Gastrocnemius medialis (tissue), 4 donors: ENCODE results near the gene ENTHD1. TPM values are rescaled to one million over a fixed set of nuclear protein-coding genes. Genes with fewer than 3 reads are reported as not detected.
A peak's percentile ranks its signal among the peaks of the same experiment; 100 is the strongest.

Experiments
- ATAC-seq, 2 donors: fragments of 150-250 bp; one replicate each; pipeline ENCODE4 v1.9.1; 2016
- DNase-seq, 2 donors: peaks; one replicate each; pipeline ENCODE4 v3.0.0-alpha.2; 2019
- H3K27ac ChIP-seq, 4 donors: fragments of 200-600 bp; sonication (generic); 1 replicate in 1 of 4; 2 replicates in 3 of 4; pipeline ENCODE4 v1.5.1; 2016 to 2018; ENCODE audit warnings: mild to moderate bottlenecking in 2 of 4, moderate library complexity in 1 of 4
- H3K27me3 ChIP-seq, 3 donors: fragments of 200-600 bp; sonication (generic) in 2 of 3; 1 replicate in 1 of 3; 2 replicates in 2 of 3; pipeline versions ENCODE4 v1.5.1 to v1.6.0; 2016 to 2019; ENCODE audit warnings: mild to moderate bottlenecking in 1 of 3, moderate library complexity in 1 of 3
- H3K36me3 ChIP-seq, 2 donors: fragments of 200-600 bp; sonication (generic) in 1 of 2; one replicate each; pipeline ENCODE4 v1.5.1; 2017 to 2018
- H3K4me1 ChIP-seq, 2 donors: fragments of 200-600 bp; sonication (generic) in 1 of 2; one replicate each; pipeline ENCODE4 v1.5.1; 2016 to 2017; ENCODE audit warnings: mild to moderate bottlenecking in 2 of 2
- H3K4me3 ChIP-seq, 4 donors: fragments of 200-600 bp; sonication (generic) in 3 of 4; 1 replicate in 1 of 4; 2 replicates in 3 of 4; pipeline ENCODE4 v1.5.1; 2016 to 2019; ENCODE audit warnings: mild to moderate bottlenecking in 2 of 4
- H3K9me3 ChIP-seq, 3 donors: fragments of 200-600 bp; sonication (generic) in 2 of 3; 1 replicate in 1 of 3; 2 replicates in 2 of 3; pipeline ENCODE4 v1.5.1; 2016 to 2019
- POLR2A ChIP-seq, 2 donors: fragments of 450-650 bp; IDR thresholded peaks; one replicate each; pipeline ENCODE4 v1.6.1; 2017; ENCODE audit warnings: antibody characterized with exemption in 2 of 2, mild to moderate bottlenecking in 2 of 2, moderate library complexity in 2 of 2
- in situ Hi-C, 4 donors: fragments of 200-750 bp; cut with MboI; loops; one replicate each; pipeline versions ENCODE4 v1.15.0 to v1.8.0; 2017; ENCODE audit warnings: low sequenced_read_pairs in 4 of 4
- intact Hi-C: fragments of 100-400 bp; cut with DNase I; formaldehyde crosslinking; loops from one replicate; pipeline ENCODE4 v1.15.1; 2023; ENCODE audit warnings: low total_unique reads
- total RNA-seq, 4 donors: library from RNA; depleted of rRNA; stranded (reverse); fragments of >200 nt; gene quantifications; one replicate each; pipeline versions ENCODE4 v1.1.0 to v1.2.3, GENCODE V29; 2016
- TF ChIP-seq, protein P1 (sequence below), 5 experiments: fragments of 450-650 bp in 3 of 5; fragments of 200-600 bp in 2 of 5; sonication (generic) in 2 of 5; IDR thresholded peaks in 4 of 5; conservative IDR thresholded peaks in 1 of 5; 1 replicate in 4 of 5; 2 replicates in 1 of 5; pipeline ENCODE4 v1.5.1; 2016 to 2019; ENCODE audit warnings: antibody characterized with exemption in 5 of 5, mild to moderate bottlenecking in 3 of 5, moderate library complexity in 3 of 5

Gene ENTHD1
- total RNA-seq, 4 donors from 2014 or later: not detected

- intact Hi-C loops (no loop called here), in situ Hi-C loops (no loop called here)
- Histone ChIP-seq H3K27ac (no peak overlapping the region), H3K4me1 (no peaks in the 10 kb centered on the region), H3K36me3 (no peaks in the 10 kb centered on the region), H3K4me3 (no peak overlapping the region), H3K9me3 (no peaks in the 10 kb centered on the region), H3K27me3 (peaks cover 0 to 10% (median 6%) of the 10 kb centered on the region in 3 donors)
- TF ChIP-seq, protein P1, sequence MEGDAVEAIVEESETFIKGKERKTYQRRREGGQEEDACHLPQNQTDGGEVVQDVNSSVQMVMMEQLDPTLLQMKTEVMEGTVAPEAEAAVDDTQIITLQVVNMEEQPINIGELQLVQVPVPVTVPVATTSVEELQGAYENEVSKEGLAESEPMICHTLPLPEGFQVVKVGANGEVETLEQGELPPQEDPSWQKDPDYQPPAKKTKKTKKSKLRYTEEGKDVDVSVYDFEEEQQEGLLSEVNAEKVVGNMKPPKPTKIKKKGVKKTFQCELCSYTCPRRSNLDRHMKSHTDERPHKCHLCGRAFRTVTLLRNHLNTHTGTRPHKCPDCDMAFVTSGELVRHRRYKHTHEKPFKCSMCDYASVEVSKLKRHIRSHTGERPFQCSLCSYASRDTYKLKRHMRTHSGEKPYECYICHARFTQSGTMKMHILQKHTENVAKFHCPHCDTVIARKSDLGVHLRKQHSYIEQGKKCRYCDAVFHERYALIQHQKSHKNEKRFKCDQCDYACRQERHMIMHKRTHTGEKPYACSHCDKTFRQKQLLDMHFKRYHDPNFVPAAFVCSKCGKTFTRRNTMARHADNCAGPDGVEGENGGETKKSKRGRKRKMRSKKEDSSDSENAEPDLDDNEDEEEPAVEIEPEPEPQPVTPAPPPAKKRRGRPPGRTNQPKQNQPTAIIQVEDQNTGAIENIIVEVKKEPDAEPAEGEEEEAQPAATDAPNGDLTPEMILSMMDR (IDR thresholded peaks at IDR 0.05 in 4 of 5, conservative IDR thresholded peaks at IDR 0.05 in 1 of 5): no peak
- TF ChIP-seq POLR2A (IDR thresholded peaks at IDR 0.05): no peak
- DNase-seq: no peak
- ATAC-seq: no peak
Observed at GRCh38 chr22:39815932-39816331, 77.6 kb downstream of the ENTHD1 start.

DNA sequence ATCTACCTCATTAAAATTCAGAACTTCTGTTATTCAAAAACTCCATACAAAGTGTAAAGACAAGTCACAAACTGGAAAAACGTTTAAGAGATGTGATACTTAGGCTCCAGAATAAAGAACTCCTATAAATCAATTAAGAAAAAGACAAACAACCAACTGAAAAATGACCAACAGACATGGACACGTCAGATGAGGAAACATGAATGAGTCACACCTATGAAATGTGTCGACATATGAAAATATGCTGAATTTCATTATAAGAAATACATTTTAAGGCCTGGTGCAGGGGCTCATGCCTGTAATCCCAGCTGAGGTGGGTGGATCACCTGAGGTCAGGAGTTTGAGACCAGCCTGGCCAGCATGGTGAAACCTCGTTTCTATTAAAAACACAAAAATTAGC, 78.7 kb downstream of the ENTHD1 start:
- no peaks in the 10 kb centered on the region for H3K36me3 ChIP-seq
- DNase-seq (no peak), ATAC-seq (no peak)
- no peak overlapping the region for H3K27ac ChIP-seq
- H3K4me1 ChIP-seq: no peaks in the 10 kb centered on the region
- intact Hi-C loops: no loop called here
- in situ Hi-C loops: no loop called here
- H3K9me3 ChIP-seq: no peaks in the 10 kb centered on the region
- no peak for TF ChIP-seq POLR2A (IDR thresholded peaks at IDR 0.05)
- TF ChIP-seq, protein P1 (IDR thresholded peaks at IDR 0.05 in 4 of 5, conservative IDR thresholded peaks at IDR 0.05 in 1 of 5): no peak
- no peak overlapping the region for H3K4me3 ChIP-seq
- H3K27me3 ChIP-seq: peaks cover 0 to 16% (median 10%) of the 10 kb centered on the region in 3 donors

DNA sequence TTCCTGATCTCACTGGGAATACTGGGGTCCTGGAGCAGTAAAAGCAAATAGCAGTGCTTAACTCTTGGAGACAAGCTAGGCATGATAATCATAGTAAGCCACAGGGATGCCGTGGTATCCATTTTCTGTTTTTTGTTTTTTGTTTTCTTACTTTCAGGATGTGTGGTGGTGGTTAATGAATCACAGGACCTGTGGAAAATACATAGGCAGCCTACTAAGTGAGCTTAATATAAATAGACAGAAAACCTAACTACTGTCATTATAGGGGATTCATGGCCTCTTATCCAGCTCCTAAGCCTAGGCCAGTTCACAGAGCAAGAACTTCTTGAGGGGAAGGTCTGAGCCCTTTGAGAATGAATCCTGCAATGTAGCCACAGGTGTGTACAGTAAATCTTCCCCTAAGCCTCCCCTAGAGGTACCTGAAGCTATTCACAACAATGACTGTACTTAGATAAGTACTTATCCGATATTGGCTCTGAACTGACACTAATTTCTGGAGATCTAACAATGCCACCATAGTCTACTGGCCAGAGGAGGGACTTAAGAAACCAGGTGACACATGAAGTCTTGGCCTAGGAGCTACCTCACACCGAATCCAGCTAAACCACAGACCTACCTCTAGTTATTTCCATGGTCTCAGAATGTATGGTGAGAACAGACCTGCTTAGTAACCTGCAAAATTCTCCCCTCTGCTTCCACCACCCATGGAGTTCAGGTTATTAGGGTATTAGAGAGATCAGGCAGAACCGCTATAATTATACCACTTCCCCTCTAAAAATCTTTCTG, 83.6 kb downstream of the ENTHD1 start:
- in situ Hi-C loops: no loop called here
- Histone ChIP-seq H3K27ac (no peak overlapping the region), H3K4me3 (no peak overlapping the region), H3K9me3 (no peaks in the 10 kb centered on the region), H3K27me3 (peaks cover 0 to 16% (median 6%) of the 10 kb centered on the region in 3 donors), H3K4me1 (no peaks in the 10 kb centered on the region), H3K36me3 (no peaks in the 10 kb centered on the region)
- ATAC-seq (no peak), DNase-seq (no peak)
- TF ChIP-seq, protein P1 (IDR thresholded peaks at IDR 0.05 in 4 of 5, conservative IDR thresholded peaks at IDR 0.05 in 1 of 5): no peak
- TF ChIP-seq POLR2A (IDR thresholded peaks at IDR 0.05): no peak
- intact Hi-C loops: no loop called here

DNA sequence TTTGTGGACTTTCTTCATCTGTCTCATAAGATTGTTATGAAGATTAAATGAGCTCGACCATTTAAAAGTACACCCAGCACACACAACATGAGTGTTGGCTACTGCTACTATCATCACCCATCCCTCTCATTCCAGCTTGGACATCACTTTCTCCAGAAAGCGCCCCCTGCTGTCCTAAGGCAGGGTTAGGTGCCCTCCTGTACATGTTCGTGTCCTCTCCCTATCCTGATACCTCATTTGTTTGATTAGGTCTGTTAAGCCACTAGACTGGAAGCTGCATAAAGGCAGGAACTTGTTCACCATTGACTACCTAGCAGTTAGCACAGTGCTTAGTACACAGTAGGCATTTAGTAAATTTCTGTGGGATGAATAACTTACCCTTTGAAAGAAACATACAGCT, 85.5 kb downstream of the ENTHD1 start:
- Histone ChIP-seq H3K9me3 (no peaks in the 10 kb centered on the region), H3K27ac (no peak overlapping the region), H3K4me3 (no peak overlapping the region), H3K4me1 (no peaks in the 10 kb centered on the region), H3K27me3 (peaks cover 0 to 16% (median 11%) of the 10 kb centered on the region in 3 donors), H3K36me3 (no peaks in the 10 kb centered on the region)
- in situ Hi-C loops (no loop called here), intact Hi-C loops (no loop called here)
- ATAC-seq (no peak), DNase-seq (no peak)
- TF ChIP-seq, protein P1 (IDR thresholded peaks at IDR 0.05 in 4 of 5, conservative IDR thresholded peaks at IDR 0.05 in 1 of 5): peak in 3 of 5 experiments; percentile 15 to 51 (median 17)
- no peak for TF ChIP-seq POLR2A (IDR thresholded peaks at IDR 0.05)
